GM10266 (cell line): Measurements from ENCODE around the gene CCSAP.

Experiments
- DNase-seq: peaks from one replicate; pipeline ENCODE4 v3.0.0; 2012; ENCODE audit errors: extremely low spot score
- CTCF ChIP-seq: IDR thresholded peaks from 2 replicates; pipeline ENCODE4 v1.5.1; 2012; ENCODE audit warnings: mild to moderate bottlenecking, low read depth; ENCODE audit not compliant: control insufficient read depth, insufficient read depth; ENCODE audit errors: missing control alignments

The CCSAP gene

GRCh38 chr1:229281339-229281926, 61.4 kb downstream of the CCSAP start:
- no peak for DNase-seq
- no peak for TF ChIP-seq CTCF

DNA sequence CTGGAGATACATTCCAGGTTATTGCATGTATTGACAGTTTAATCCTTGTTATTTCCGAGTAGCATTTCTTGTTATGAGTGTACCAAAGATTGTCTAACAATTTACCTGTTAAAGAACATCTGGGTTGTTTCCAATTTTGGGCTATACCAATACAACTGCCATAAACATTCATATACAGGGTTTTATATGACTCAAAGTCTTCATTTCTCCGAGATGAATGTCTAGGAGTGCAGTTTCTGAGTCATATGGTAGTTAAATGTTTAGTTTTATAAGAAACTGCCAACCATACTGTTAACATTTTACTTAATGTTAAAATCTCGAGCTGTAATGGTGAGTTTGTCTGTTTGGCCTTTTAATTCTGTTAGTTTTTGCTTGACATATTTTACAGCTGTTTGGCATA, 61.9 kb downstream of the CCSAP start:
- TF ChIP-seq CTCF, result no peak
- no peak for DNase-seq

DNA sequence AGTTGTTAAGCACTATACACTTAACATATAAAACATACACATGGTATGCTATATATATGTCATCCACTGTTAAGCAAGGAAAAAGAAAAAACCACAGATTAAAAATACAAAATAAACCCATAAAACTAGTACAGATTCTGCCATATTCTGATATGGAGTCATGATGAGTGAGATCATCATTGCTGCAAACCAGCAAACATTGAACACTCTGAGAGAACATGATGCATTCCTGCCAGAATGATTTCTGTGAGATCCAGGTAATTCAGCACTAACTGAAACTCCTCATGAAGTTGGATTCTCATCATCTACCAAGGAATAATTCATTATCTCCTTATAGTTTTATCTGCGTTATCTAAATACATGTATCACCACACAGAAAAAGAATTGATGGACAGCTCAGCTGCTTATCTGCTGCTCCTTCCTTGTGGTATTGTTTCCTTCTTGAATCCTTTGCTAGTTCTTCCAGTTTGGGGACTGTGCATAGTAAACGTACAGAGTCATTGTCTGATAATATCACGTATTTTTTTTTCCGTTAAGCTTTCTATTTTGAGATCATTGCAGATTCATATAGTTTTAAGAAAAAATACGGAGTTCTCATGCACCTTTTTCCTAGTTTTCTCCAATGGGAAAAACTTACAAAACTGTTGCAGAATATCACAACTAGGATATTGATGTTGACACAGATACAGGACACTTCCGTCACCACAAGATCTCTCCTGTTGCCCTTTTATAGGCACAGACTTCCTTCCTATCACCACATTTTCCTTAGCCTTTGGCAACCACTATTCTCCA, 62.6 kb downstream of the CCSAP start:
- no peak for TF ChIP-seq CTCF
- no peak for DNase-seq

- no peak for DNase-seq
Measured at GRCh38 chr1:229279242-229279641, 63.6 kb downstream of the CCSAP start.

GRCh38 chr1:229278120-229278741, 64.6 kb downstream of the CCSAP start:
- no peak for TF ChIP-seq CTCF
- DNase-seq, result no peak

More at GRCh38 chr1:229279242-229279641, 63.6 kb downstream of the CCSAP start:
- no peak for TF ChIP-seq CTCF

GRCh38 chr1:229275005-229275404, 67.8 kb downstream of the CCSAP start:
- no peak for TF ChIP-seq CTCF
- no peak for DNase-seq
